HG03432 (cell line): ENCODE data around the gene SORCS2.

ENCODE experiments used
- ATAC-seq: cut with Tn5 transposase; IDR thresholded peaks from one replicate; pipeline ENCODE4 v1.9.1; 2021; ENCODE audit warnings: mild to moderate bottlenecking, moderate library complexity; ENCODE audit not compliant: unreplicated experiment

Gene SORCS2

DNA sequence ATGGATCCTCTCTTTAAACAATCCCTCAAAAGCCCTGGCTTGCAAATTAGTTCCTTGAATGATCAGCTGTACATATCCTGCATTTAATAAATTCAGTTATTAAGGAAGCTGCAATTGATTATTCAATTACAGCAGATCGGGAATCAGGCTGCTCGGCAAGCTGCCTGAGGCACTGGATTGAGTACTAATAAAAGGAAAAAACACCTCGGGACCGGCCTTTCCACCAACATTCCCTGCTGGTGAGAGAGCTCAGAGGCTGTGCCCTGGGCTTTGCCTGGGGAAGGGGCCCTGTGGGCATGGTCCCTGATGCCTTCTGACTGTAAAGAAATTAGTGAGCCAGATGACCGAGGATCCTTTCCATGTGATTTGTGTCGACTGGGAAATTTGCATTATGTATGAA lies 69.2 kb downstream of the SORCS2 start:
- no peak for ATAC-seq

DNA sequence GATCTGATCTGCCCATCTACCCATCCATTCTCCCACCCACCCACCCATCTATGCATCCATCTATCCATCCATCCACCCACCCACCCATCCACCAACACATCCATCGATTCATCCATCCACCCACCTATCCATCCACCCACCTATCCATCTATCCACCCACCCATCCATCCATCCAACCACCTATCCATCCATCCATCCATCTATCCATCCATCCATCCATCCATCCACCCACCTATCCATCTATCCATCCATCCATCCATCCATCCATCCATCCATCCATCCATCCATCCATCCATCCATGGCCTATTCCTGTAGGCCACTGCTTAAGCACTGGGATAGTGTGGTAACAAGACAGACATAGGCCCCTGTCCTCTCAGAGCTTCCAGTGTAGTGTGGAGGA lies 69.8 kb downstream of the SORCS2 start:
- ATAC-seq: no peak

DNA sequence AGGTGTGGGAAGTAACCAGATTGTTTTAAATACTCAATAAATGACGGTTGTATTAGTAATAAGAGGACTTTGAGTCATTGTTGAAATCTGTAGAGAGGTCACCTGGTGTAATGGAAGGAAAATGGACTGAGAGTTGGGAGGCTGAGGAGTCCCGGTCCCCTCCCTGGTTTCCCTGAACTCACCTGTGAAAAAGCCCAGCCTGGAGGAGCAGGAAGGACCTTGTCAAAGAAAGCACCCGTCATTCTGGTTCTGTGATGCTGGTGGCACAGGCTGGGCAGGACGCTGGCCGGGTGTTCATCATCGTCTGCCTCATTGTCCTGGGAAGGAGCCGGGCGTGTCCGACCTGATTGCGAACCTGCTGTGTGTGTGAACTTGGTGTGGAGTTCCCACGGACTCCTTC lies 70.8 kb downstream of the SORCS2 start:
- no peak for ATAC-seq

DNA sequence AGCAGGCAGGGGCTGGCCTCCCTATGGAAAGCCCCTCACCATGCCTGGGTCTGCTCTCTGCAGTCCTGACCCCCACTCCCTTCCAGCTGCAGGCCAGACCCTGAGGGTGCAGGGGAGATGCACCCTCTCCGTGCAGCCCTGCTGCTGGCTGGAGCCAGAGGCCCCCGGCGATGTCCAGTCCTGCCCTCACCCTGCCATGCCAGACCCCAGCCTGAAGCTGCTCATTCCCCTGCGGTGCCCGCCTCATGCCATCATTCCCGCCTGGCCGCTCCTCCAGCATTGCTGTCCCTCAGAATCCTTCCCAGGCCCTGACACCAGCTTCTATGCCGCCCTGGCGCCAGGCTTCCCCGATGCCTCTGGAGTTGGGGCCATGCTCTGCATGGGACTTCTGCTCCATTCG lies 72.4 kb downstream of the SORCS2 start:
- ATAC-seq: no peak

DNA sequence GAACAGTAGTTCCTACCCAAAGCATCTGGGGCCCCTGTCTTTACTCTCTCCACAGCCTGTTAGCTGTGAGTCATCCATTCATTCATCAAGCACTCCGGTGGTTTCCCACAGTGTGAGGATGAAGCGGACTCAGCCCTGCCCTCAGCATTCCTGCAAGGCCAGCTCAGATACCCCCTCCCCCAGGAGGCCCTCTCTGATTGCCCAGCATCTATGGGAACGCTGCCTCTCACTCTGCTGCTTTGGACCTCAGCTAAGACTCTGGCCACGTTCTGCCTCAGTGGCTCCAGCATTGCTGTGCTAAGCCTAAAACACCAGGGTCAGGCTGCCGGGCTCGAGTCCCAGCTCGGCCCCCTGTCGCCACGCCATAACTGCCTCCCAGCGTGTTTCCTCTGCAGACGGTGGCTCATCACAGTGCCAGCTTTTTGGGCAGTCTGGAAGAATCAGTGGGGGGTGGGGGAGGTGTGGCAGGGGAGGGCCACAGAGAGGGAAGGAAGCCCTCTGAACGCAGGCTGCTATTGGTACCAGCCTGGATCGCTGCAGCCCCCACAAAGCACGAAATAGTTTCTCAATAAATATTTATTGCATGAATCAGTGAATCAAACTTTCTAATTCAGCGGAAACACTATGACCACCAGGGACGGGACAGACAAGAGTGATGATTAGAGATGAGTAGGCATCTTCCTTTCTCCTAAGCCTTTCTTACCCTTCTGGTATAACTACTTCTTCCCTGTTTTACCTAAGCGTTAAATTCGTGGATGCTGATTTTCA lies 74.4 kb downstream of the SORCS2 start:
- no peak for ATAC-seq

DNA sequence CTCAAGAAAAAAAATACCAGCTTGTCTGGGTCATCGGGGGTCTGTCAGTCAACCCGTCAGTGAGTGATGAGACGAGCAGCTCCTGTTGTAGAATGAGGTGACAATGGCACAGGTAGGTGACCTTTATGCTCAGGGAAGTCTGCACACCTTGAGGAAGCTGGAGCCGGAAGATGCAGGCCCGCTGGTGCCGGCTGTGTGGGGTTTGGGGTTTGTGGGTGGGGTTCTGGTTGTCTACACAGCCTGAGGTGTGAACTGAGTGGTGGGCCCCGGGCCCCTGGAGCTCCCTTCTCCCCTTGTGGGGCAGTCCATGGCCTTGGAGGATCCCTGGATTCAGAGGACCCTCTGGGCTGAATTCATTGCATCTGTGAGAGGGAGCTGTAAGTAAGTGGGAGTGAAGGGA lies 75.5 kb downstream of the SORCS2 start:
- ATAC-seq: no peak

DNA sequence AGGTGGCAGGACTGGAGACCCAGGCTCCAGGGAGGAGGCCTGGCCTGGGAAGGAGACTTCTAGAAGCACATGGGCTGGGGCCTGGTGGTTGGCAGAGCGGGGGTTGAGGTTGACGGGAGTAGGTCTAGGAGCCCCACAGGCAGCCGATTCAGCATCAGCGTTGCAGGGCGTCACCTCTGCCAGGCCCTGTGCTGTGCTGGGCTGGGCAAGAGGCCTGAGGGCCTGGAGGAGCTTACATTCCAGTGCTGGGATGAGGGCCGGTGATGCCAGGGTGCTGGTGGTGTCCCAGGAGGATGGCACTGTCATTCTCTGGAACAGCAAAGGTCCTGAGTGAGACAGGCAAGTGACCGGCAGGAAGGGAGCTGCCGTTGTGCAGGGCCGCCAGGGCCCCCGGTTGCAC lies 76.6 kb downstream of the SORCS2 start:
- no peak for ATAC-seq

DNA sequence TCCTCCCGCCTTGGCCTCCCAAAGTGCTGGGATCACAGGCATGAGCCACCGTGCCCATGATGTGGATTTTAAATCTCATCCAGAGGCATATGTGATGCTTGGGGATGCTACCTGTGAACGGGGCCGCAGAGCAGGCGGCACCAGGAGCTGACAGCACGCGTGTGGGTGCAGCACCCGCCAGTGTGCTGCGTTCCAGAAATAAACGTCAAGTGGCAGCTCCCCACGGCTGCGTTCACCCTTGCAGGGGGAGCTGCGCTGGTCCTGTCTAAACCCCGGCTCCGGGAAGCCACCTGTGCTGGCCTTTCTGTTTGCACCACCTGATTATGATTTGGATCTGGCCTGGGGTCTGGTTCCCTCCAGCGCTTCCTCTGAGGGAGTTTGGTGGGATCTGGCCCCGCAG lies 77.8 kb downstream of the SORCS2 start:
- ATAC-seq: no peak

DNA sequence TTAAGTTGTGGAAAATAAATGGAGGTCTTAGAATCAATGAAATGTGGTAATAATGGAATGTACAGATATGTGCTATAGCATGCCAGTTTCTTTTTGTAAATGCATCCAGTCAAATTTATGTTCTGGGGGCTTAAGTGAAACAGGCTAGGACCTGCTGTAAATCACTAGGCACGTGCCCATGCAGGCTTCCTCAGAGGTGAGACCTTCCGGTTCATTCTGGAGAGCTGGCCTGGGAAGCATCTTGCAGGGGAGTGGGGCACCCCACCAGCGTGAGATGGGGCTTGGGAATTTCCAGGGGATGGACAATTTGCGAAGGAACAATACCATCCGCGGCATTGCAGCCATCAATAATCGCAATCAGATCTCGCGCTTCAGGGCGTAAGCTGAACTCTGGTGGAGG lies 80.1 kb downstream of the SORCS2 start:
- ATAC-seq: no peak

DNA sequence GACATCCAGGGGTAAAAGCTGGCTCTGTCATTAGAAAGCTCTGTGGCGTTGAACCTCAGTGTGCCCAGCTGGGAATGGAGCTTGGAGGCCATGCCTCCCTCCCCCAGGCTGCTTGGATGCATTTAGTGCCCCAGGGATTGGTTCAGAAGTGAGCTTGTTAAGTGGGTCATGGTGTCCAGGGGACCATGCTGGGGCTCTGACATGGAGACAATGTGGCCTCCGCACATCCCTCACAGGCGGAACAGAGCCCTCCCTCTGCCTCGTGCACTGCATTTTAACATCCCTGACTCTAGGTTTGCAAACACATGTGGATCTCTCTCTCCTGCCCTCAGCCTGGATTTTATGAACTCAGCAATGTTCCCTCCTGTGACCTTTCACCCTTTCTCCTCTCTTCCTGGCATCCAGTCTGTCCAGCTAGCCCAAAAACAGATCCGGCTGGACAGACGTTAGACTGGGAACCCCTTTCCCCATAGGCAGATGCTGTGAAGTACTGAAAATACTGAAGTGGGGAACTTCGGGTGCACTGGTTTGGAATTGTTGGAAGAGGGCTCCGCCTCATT lies 81.5 kb downstream of the SORCS2 start:
- ATAC-seq: no peak

DNA sequence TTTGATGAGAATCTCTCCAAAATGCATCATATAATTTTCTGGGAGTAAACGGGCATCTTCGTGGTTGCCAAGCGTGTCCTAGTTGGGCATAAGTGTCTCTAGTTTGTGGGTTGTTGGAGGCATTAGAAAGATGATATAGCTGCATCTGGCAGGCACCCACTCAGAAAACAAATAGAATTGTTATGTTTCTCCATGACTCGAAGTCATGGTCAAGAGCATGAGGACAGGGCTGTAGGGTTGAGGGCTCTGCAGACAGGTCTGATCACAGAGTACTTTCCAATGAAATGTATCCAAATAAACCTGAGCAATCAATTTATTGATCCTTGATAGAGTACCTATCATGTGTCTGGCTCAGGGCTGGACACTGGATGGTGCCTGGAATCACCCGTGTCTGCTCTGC lies 82.7 kb downstream of the SORCS2 start:
- no peak for ATAC-seq

DNA sequence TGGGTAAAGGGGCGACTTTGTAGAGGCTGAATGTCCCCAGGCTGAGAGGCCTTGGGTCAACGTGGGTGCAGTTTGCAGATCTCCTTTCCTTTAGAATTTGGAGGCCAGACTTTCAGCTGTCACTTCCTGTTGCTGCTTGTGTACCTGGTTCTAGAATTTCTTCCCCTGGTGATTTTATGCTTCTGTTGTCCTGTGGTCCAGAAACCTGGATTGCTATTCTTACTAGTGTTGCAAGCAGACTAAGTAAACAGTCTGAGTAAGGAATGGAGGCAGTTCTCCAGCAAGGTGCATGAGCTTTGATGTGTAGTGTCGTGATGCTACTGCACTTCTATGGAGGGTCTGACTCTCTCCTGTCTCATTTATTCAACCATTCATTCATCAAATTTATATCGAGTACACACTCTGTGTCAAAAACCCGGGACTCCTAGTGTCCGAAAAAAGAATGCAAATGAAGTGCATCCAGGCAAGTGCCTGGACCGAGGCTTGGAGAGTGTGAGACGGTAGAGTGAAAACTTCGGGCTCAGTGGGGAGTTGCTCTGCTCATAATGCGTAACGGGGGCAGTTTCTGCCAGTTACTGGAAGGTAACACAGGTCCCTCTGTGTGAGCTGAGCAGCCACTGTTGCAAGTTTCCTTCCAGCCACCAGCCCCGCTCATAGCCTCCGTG lies 83.3 kb downstream of the SORCS2 start:
- no peak for ATAC-seq

DNA sequence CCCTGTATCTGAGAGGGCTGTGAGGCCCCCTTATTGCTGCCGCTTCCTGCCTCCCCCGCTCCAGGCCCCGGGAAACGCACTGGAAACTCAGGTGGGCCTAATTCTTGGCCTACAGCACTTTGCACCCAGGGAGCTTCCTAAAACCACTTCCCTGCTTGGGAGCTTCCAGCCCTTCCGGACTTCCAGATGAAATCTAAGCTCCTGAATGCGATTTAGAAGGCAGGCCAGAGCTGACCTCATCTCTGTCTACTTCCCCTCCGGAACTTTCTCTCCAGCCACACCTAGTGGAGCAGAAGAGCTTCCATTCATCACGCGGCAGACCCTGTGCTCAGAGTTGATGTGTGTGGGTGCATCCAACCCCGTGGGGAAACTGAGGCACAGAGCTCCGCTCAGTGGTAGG lies 84.2 kb downstream of the SORCS2 start:
- ATAC-seq: no peak

DNA sequence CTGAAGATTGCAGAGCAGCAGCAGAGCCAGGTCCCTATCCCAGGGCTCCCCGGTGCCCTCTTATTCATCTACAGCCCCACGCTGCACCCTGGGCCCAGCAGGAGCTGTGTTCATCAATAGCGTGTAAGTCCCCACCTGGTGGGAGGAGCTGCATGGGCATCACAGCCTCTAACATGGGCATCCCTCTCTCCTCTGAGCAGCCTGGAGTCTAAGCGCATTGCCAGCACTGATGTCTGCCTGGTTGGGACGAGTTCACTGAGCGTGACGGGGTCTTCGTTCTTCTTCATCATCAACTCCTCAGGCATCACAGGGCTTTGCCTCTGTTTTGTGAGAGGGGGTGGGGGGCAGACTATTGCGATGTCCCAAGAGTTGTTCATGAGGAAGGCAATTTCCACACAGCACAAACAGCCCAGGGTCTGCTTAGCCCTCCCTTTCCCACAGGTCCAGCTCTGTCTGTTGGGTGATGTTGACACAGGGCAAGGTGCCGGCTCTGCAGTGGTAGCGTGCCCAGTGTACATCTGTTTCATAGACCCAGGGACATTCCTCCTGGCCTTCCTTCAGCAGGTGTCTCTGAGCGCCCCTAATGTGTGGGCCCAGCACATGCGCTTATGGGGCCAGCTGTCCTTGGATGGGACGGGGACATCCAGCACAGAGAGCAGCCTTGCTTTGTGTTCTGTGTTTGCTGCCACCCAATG lies 85.9 kb downstream of the SORCS2 start:
- no peak for ATAC-seq

DNA sequence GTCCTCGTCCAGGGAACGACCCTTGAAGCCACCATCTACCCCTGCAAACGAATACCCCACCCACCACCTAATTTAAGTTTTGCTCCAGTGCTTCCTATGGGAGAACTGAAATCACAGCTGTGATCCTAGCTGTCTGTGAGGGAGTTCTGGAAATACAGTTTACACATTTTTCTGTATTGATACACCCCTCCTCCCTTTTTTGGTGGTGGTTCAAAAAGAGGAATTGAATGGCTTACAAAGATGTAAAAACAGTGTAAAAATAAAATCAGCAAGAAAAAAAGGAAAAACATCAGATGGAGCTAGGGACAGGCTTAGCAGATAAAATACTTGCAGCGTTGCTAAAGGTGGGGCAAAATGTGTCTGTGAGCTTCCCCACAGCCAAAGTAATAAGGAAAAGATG lies 86.6 kb downstream of the SORCS2 start:
- ATAC-seq: no peak

DNA sequence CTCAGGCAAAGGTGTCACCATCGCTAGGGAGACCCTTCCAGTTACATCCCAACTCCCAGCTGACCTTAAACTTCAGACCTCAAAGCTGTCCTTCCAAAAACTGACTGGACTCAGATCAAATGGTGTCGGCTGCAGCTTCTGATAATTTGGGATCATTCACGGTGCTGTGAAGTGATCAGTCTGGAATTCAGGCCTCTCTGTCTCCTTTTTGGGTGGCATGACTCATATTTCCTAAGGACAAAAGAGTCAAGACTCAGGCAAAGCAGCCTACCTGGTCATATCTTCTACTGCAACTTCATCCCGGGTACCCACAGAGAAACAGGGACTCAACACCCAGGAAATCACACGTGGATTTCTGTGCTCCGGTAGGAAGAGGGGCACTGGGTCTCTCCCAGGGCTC lies 87.6 kb downstream of the SORCS2 start:
- ATAC-seq: no peak

DNA sequence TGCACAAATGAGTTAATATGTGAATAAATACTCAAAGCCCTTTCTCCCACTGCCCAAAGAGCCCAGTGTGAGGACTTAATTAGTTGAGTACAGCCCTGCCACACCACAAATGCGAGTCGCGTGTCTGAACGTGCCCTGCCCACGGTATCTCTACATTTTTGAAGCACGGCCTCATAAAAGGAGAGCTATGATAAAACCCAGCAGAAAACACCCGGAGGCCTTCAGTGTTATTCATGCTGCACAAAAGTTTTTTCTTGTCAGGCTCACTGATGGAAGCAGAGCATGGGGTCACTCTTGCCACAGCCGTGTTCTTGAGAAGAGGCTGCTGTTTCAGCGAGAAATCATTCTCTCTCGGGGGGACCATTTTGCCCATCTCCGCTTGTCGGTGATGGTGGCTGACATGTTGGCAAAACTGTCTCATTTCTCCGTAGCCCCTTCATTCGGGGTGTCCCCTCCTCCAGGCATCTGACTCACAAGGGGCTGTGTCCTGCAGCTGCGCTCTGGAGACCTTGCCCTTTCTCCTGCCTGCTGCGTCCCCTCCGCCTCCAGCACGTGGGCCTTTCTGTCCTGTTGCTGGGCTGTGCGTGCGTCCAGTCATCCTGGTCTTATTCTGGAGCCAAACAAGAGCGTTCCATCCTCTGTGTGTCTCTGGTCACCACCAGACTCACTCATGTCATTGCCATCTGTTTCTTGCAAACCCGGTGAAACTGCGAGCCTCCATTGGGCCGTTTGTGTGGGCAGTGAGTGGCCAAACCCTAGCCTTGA lies 88.8 kb downstream of the SORCS2 start:
- no peak for ATAC-seq

DNA sequence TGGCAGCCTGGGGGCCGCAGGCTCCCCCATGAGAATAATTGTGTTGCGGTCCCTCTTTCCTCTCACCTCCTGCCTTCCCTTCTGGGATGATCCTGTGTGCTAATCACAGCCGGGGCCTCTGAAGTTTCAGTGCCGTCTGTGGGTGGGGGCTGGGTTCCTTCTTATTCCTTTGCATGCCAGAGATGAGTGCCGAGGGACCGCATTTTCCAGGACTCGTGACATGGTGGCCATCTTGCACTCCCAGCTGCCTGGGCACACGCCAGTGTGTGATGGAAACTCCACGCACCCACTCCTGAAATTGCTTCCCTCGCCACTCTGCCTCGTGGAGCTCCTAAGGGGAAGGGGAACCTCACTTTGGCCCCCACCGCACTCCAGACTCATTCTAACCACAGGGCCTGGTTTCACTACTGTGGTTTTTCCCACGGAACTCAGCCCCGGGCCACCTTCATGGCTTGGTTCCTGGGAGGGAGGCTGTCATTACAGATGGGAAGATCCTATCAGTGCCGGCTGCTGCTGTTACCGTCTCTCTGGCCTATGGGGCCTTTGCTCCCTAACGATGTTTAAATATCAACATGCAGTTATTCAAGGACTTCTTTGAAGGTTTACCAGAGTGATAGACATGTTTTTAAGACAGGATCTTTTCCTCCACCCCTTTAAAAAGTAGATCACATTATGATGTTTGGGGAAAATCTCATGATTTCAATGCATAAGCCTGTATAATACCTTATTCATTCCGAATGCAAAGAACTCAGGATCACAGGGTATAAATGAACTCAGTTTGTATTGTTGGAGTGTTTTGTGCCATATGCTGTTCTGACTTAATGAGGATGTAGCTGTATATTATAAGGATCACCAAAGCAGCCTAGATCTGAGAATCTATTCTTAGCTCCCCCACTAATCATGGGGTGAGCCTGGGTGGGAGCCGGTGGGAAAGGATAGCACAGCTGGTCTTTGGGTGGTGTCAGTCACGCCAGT lies 89.6 kb downstream of the SORCS2 start:
- no peak for ATAC-seq

DNA sequence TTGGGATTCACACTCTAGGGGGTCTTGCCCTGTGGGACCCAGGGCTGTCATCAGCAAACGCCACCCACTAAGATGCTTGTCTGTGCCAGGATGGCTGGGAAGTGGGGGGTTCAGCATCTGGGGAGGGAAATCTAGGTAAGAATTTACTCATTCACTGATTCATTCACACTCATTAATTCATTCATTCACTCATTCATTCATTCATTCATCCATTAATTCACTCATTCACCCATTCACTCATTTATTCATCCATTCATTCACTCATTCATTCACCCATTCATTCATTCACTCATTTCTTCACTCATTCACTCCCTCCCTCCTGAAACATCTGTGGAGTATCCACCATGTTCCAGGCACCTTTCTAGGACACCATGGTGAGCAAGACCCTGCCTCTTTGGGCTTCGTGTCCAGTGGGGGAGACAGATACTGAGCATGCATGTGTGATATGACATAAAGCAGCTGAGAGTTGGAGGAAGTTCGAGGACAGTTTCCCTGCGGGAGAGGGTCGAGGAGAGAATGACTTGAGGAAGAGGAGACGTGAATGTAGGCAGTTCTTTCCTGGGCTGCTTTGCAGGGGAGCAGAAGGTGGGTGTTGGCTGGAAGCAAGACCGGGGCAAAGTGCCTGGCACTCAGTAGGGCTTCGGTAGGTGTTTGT lies 90.6 kb downstream of the SORCS2 start:
- no peak for ATAC-seq
